Liver (tissue), 3 donors: ENCODE measurements around the gene SNU13.

Source experiments
- EGR1 ChIP-seq, 2 donors: IDR thresholded peaks; 2 replicates each; pipeline ENCODE4 v1.6.1; 2016 to 2018; ENCODE audit warnings: antibody characterized with exemption in 2 of 2, low read depth in 2 of 2
- GABPA ChIP-seq, 2 donors: IDR thresholded peaks in 1 of 2; conservative IDR thresholded peaks in 1 of 2; 2 replicates each; pipeline ENCODE4 v1.6.1; 2016; ENCODE audit warnings: antibody characterized with exemption in 2 of 2, mild to moderate bottlenecking in 1 of 2, moderate library complexity in 1 of 2
- NR2F2 ChIP-seq: IDR thresholded peaks from 2 replicates; pipeline ENCODE4 v1.6.1; 2016; ENCODE audit warnings: antibody characterized with exemption
- RAD21 ChIP-seq, 2 donors: IDR thresholded peaks; 2 replicates each; pipeline ENCODE4 v1.6.1; 2016; ENCODE audit warnings: antibody characterized with exemption in 2 of 2, mild to moderate bottlenecking in 2 of 2
- RXRA ChIP-seq, 2 donors: IDR thresholded peaks; 2 replicates each; pipeline ENCODE4 v1.6.1; 2017 to 2018; ENCODE audit warnings: antibody characterized with exemption in 2 of 2, mild to moderate bottlenecking in 1 of 2
- SP1 ChIP-seq: IDR thresholded peaks from 2 replicates; pipeline ENCODE4 v1.6.1; 2018; ENCODE audit warnings: antibody characterized with exemption, mild to moderate bottlenecking
- TAF1 ChIP-seq: conservative IDR thresholded peaks from 2 replicates; pipeline ENCODE4 v1.6.1; 2016; ENCODE audit warnings: antibody characterized with exemption, mild to moderate bottlenecking
- YY1 ChIP-seq: IDR thresholded peaks from 2 replicates; pipeline ENCODE4 v1.6.1; 2016; ENCODE audit warnings: antibody characterized with exemption, mild to moderate bottlenecking
- TF ChIP-seq, protein P1 (sequence below): fragments of 150-350 bp; IDR thresholded peaks from 2 replicates; pipeline ENCODE4 v1.5.1; 2017; ENCODE audit warnings: improper control_type of control experiment, low read depth, low read length; ENCODE audit not compliant: missing input control
- TF ChIP-seq, protein P2 (sequence below): IDR thresholded peaks from 2 replicates; pipeline ENCODE4 v1.6.1; 2016; ENCODE audit warnings: antibody characterized with exemption
- TF ChIP-seq, protein P3 (sequence below): IDR thresholded peaks from 2 replicates; pipeline ENCODE4 v1.6.1; 2016; ENCODE audit warnings: antibody characterized with exemption, mild to moderate bottlenecking
- TF ChIP-seq, protein P4 (sequence below): IDR thresholded peaks from 2 replicates; pipeline ENCODE4 v1.6.1; 2016; ENCODE audit warnings: antibody characterized with exemption
- donor health status: healthy.
- donor health status: healthy.

DNA sequence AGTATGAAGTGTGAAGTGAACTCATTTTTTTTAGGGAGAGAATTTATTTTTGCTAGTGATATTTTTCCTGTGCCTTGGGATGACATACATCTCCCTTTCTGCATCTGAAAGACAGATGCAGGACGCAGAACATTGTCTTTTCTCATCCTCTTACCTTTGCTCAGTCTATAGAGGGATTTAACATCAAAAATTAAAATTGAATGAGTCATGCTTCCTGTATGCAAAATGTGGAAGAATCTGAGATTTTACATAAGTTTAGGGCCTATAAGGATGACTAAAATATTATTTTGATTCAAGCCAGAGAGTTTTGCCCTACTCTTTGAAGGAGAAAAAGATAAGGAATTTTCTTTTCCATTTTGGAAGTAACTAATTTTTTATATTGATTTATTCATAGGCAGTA, 40.2 kb downstream of the SNU13 start:
- TF ChIP-seq GABPA (IDR thresholded peaks at IDR 0.05 in 1 of 2, conservative IDR thresholded peaks at IDR 0.05 in 1 of 2) (no peak), RAD21 (IDR thresholded peaks at IDR 0.05) (no peak), TAF1 (no peak), SP1 (no peak), YY1 (no peak), RXRA (IDR thresholded peaks at IDR 0.05) (no peak), NR2F2 (no peak), EGR1 (IDR thresholded peaks at IDR 0.05; ENCODE audit: low read depth in 2 of 2) (no peak)
- TF ChIP-seq, protein P1, sequence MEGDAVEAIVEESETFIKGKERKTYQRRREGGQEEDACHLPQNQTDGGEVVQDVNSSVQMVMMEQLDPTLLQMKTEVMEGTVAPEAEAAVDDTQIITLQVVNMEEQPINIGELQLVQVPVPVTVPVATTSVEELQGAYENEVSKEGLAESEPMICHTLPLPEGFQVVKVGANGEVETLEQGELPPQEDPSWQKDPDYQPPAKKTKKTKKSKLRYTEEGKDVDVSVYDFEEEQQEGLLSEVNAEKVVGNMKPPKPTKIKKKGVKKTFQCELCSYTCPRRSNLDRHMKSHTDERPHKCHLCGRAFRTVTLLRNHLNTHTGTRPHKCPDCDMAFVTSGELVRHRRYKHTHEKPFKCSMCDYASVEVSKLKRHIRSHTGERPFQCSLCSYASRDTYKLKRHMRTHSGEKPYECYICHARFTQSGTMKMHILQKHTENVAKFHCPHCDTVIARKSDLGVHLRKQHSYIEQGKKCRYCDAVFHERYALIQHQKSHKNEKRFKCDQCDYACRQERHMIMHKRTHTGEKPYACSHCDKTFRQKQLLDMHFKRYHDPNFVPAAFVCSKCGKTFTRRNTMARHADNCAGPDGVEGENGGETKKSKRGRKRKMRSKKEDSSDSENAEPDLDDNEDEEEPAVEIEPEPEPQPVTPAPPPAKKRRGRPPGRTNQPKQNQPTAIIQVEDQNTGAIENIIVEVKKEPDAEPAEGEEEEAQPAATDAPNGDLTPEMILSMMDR, result no peak
- TF ChIP-seq, protein P2, sequence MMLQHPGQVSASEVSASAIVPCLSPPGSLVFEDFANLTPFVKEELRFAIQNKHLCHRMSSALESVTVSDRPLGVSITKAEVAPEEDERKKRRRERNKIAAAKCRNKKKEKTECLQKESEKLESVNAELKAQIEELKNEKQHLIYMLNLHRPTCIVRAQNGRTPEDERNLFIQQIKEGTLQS, result no peak
- TF ChIP-seq, protein P3, sequence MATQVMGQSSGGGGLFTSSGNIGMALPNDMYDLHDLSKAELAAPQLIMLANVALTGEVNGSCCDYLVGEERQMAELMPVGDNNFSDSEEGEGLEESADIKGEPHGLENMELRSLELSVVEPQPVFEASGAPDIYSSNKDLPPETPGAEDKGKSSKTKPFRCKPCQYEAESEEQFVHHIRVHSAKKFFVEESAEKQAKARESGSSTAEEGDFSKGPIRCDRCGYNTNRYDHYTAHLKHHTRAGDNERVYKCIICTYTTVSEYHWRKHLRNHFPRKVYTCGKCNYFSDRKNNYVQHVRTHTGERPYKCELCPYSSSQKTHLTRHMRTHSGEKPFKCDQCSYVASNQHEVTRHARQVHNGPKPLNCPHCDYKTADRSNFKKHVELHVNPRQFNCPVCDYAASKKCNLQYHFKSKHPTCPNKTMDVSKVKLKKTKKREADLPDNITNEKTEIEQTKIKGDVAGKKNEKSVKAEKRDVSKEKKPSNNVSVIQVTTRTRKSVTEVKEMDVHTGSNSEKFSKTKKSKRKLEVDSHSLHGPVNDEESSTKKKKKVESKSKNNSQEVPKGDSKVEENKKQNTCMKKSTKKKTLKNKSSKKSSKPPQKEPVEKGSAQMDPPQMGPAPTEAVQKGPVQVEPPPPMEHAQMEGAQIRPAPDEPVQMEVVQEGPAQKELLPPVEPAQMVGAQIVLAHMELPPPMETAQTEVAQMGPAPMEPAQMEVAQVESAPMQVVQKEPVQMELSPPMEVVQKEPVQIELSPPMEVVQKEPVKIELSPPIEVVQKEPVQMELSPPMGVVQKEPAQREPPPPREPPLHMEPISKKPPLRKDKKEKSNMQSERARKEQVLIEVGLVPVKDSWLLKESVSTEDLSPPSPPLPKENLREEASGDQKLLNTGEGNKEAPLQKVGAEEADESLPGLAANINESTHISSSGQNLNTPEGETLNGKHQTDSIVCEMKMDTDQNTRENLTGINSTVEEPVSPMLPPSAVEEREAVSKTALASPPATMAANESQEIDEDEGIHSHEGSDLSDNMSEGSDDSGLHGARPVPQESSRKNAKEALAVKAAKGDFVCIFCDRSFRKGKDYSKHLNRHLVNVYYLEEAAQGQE, result no peak
- TF ChIP-seq, protein P4, sequence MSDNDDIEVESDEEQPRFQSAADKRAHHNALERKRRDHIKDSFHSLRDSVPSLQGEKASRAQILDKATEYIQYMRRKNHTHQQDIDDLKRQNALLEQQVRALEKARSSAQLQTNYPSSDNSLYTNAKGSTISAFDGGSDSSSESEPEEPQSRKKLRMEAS, result no peak
